NB4 (cell line): ENCODE results near the gene GSTT4.

Source experiments
- DNase-seq: peaks from one replicate; pipeline ENCODE4 v3.0.0; 2010; ENCODE audit warnings: low read depth
- H3K4me3 ChIP-seq: one replicate; pipeline ENCODE4 v1.5.1; 2011; ENCODE audit warnings: mild to moderate bottlenecking, low read depth, low read length, moderate library complexity
- CTCF ChIP-seq: IDR thresholded peaks from one replicate; pipeline ENCODE4 v1.5.1; 2012; ENCODE audit warnings: low read depth, low read length
- MAX ChIP-seq: IDR thresholded peaks from 2 replicates; pipeline ENCODE4 v1.6.1; 2011; ENCODE audit warnings: low read depth, low read length
- MYC ChIP-seq: IDR thresholded peaks from 2 replicates; pipeline ENCODE4 v1.6.1; 2011; ENCODE audit warnings: low read depth, low read length
- POLR2A ChIP-seq: IDR thresholded peaks from 2 replicates; pipeline ENCODE4 v1.6.1; 2011; ENCODE audit warnings: mild to moderate bottlenecking; ENCODE audit not compliant: insufficient read length; ENCODE audit errors: extremely low read depth

GSTT4 gene

GRCh38 chr22:24009227-24010017 lies 4.2 kb upstream of the GSTT4 start:
- TF ChIP-seq POLR2A, result no peak
- TF ChIP-seq MAX, result no peak
- no peak for TF ChIP-seq MYC
- no peak for TF ChIP-seq CTCF
- no peak overlapping the region for H3K4me3 ChIP-seq
- no peak for DNase-seq

- DNase-seq, result no peak
- H3K4me3 ChIP-seq, result no peak overlapping the region
- TF ChIP-seq MYC (no peak), POLR2A (no peak), CTCF (no peak), MAX (no peak)
Measured at GRCh38 chr22:24008381-24009226, 3.4 kb upstream of the GSTT4 start.

GRCh38 chr22:24008022-24008283 lies 2.7 kb upstream of the GSTT4 start:
- H3K4me3 ChIP-seq, result no peak overlapping the region
- no peak for DNase-seq
- no peak for TF ChIP-seq MAX
- TF ChIP-seq MYC, result no peak
- TF ChIP-seq POLR2A, result no peak
- TF ChIP-seq CTCF, result no peak

GRCh38 chr22:24007253-24008021 lies 2.2 kb upstream of the GSTT4 start:
- H3K4me3 ChIP-seq, result no peak overlapping the region
- DNase-seq, result no peak
- TF ChIP-seq CTCF, result no peak
- no peak for TF ChIP-seq MYC
- TF ChIP-seq POLR2A, result no peak
- no peak for TF ChIP-seq MAX

GRCh38 chr22:24006914-24007214 lies 1.6 kb upstream of the GSTT4 start:
- TF ChIP-seq POLR2A (no peak), MAX (no peak), MYC (no peak), CTCF (no peak)
- no peak for DNase-seq
- no peak overlapping the region for H3K4me3 ChIP-seq
